ENCODE data around the gene L3MBTL2. TPM values are rescaled to one million over a fixed set of nuclear protein-coding genes. Genes with fewer than 3 reads are reported as not detected.

The L3MBTL2 gene
- total RNA-seq, 1 experiment from 2014 or later = 24.7 TPM

DNA sequence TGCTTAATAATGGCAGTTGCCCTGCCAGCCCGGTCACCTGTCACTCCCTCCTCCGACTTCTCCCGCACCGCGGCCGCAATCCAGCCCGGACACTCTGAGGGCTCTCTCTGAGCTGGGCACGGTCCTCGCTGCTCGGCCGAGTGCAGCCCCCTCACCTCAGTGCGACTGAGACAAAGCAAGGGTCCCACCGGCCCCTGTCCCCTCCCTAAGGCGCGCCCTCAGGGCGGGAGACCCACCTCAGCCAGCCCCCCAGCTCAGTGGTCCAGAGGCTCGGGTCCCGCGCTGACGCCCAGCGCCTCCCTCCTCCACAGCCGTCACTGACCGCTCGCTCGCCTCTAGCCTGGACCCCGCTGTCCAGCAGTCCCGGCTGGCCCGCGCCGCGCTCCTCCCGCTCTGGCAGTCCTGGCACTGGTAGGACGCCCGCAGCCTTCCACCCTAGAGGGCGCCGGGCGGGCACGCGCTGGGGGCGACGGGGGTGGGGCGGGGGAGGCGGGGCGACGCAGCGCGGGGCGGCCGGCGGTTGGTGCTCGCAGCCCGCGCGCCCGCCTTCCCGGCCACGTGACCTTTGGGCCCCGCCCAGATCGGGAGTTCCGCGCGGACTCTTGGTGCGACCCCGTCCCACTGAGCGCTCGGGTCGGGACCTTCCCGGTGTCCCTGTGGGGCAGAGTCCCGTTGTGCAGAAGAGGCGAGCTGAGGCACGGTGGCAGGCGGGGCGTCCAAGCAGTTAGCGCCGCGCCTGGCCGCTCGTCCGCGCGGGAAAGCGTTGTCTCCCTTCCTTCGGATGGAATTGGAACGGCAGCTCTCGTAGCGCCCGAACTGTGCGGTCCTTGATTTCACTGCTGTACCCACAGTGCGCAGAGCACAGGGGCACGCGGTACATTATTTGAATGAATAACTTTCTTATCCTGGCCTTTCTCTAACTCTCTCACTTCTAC is 7.8 kb upstream of the L3MBTL2 start (continued):
- TF ChIP-seq TCF7L2 (IDR thresholded peaks at IDR 0.05; ENCODE audit: borderline replicate concordance, extremely low read depth, insufficient read depth, insufficient read length) = no peak
- no peak for TF ChIP-seq EZH2 (IDR thresholded peaks at IDR 0.05)
- TF ChIP-seq SRF (IDR thresholded peaks at IDR 0.05; ENCODE audit: low read depth) = no peak

DNA sequence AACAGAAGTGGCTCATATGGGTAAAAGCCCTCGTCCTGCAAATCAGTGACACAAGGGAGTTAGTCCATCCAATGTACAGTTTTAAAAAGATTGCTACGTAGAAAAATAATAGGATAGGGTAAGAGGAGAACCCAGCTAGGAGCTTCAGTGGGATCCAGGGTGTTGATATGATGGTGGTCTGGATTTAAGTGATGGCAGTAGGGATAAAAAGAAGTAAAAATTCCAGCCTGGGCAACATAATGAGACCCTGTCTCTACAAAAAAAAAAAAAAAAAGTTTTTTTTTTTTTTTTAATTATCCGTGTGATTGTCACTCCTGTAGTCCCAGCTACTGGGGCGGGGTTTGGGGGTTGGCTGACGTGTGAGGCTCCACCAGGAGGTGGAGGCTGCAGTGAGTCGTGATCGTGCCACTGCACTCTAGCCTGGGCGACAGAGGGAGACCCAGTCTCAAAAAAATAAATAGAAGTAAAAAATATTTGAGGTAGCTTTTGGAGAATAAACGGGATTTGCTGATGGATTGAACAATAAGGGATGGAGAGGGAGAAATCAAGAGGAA is 7.0 kb upstream of the L3MBTL2 start:
- Histone ChIP-seq H3K4me1 (ENCODE audit: control insufficient read depth in 1 of 2, insufficient read depth in 2 of 2, low read length in 2 of 2) (peaks cover 4 to 23% of the 10 kb centered on the region in 2 experiments), H3K9ac (ENCODE audit: low read length) (peak overlapping the region; percentile 35; the same call in 1 of the 2 replicates), H3K27me3 (ENCODE audit: insufficient read depth, low read length) (no peaks in the 10 kb centered on the region), H4K20me1 (ENCODE audit: insufficient read depth) (no peaks in the 10 kb centered on the region), H3K27ac (ENCODE audit: low read depth, low read length) (no peak overlapping the region), H2AFZ (ENCODE audit: low read depth, low read length, poor library complexity, severe bottlenecking) (peak overlapping the region; percentile 97), H3K79me2 (ENCODE audit: insufficient read depth, low read length) (no peaks in the 10 kb centered on the region), H3K9me2 (ENCODE audit: insufficient read depth) (no peaks in the 10 kb centered on the region), H3K36me3 (ENCODE audit: control insufficient read depth in 1 of 2, insufficient read depth in 2 of 2, low read length in 2 of 2) (no peaks in the 10 kb centered on the region), H3K4me2 (ENCODE audit: low read length) (peak overlapping the region; percentile 93), H3K9me3 (ENCODE audit: control insufficient read depth in 1 of 2, insufficient read depth in 1 of 2, low read depth in 1 of 2, low read length in 2 of 2) (no peaks in the 10 kb centered on the region), H3K4me3 (replicated peaks in 1 of 2; ENCODE audit: low read depth in 1 of 2, low read length in 2 of 2) (peak overlapping the region; percentile 60)
- no TSS peak for BruUV-seq (replicated peaks)
- ChIA-PET RAD21 (ENCODE audit: low non-redundant PET in 1 of 2, low total read pairs in 2 of 2, uncharacterized antibody in 2 of 2, unreplicated experiment in 2 of 2) (interaction anchor here (1.2 to 1.4 kb wide), 2 partner anchors 275 kb away, joined by 3 to 7 read pairs; no protein-coding TSS in a partner anchor), CTCF (interaction anchor here (0.5 to 0.7 kb wide), 2 partner anchors 9 to 169 kb away, joined by 3 read pairs; no protein-coding TSS in a partner anchor), POLR2A (interaction anchor here (1.2 kb wide), 1 partner anchor 183 kb away, joined by 4 read pairs; the partner anchor contains the start of gene TEF)
- no peak for DNase-seq (ENCODE audit: low read depth, low spot score)
- intact Hi-C loops (cut with micrococcal nuclease) = no loop called here
- peak; percentile 66 for ATAC-seq
- TF ChIP-seq POLR2AphosphoS5 (IDR thresholded peaks at IDR 0.05; ENCODE audit: low read depth, low read length) (no peak), SIN3A (IDR thresholded peaks at IDR 0.05; ENCODE audit: low read depth) (no peak), ZNF274 (IDR thresholded peaks at IDR 0.05; ENCODE audit: low read depth, low read length) (no peak), SP1 (IDR thresholded peaks at IDR 0.05; ENCODE audit: low read depth) (no peak), EGR1 (IDR thresholded peaks at IDR 0.05; ENCODE audit: low read depth) (no peak), CTCF (IDR thresholded peaks at IDR 0.05 in 2 of 3, conservative IDR thresholded peaks at IDR 0.05 in 1 of 3; ENCODE audit: borderline replicate concordance in 1 of 3, insufficient read depth in 1 of 3, low read depth in 2 of 3, low read length in 2 of 3) (peak in 1 of 3 experiments; percentile 22; a peak in 1 of 6 replicates), ZFX (IDR thresholded peaks at IDR 0.05) (no peak), ZBTB33 (IDR thresholded peaks at IDR 0.05; ENCODE audit: extremely low read depth, insufficient replicate concordance, low read length) (no peak), ELF1 (IDR thresholded peaks at IDR 0.05; ENCODE audit: borderline replicate concordance, low read depth) (no peak), FOSL1 (IDR thresholded peaks at IDR 0.05; ENCODE audit: low read depth) (no peak), CEBPB (IDR thresholded peaks at IDR 0.05; ENCODE audit: low read depth) (no peak), MAX (IDR thresholded peaks at IDR 0.05) (peak; percentile 8; the same call in 1 of the 2 replicates), JUND (IDR thresholded peaks at IDR 0.05) (no peak), EZH2 (IDR thresholded peaks at IDR 0.05) (no peak), CBX3 (IDR thresholded peaks at IDR 0.05; ENCODE audit: low read depth) (no peak)
- TF ChIP-seq, protein P1, sequence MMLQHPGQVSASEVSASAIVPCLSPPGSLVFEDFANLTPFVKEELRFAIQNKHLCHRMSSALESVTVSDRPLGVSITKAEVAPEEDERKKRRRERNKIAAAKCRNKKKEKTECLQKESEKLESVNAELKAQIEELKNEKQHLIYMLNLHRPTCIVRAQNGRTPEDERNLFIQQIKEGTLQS (IDR thresholded peaks at IDR 0.05) = no peak

Data from HCT116 (cell line).